ENCODE results near the gene DRD5.

GRCh38 chr4:9764155-9764696, 17.2 kb upstream of the DRD5 start:
- TF ChIP-seq, protein P1, sequence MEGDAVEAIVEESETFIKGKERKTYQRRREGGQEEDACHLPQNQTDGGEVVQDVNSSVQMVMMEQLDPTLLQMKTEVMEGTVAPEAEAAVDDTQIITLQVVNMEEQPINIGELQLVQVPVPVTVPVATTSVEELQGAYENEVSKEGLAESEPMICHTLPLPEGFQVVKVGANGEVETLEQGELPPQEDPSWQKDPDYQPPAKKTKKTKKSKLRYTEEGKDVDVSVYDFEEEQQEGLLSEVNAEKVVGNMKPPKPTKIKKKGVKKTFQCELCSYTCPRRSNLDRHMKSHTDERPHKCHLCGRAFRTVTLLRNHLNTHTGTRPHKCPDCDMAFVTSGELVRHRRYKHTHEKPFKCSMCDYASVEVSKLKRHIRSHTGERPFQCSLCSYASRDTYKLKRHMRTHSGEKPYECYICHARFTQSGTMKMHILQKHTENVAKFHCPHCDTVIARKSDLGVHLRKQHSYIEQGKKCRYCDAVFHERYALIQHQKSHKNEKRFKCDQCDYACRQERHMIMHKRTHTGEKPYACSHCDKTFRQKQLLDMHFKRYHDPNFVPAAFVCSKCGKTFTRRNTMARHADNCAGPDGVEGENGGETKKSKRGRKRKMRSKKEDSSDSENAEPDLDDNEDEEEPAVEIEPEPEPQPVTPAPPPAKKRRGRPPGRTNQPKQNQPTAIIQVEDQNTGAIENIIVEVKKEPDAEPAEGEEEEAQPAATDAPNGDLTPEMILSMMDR (IDR thresholded peaks at IDR 0.05), result no peak
- TF ChIP-seq POLR2AphosphoS5 (IDR thresholded peaks at IDR 0.05), result no peak
- no peak for TF ChIP-seq POLR2A (IDR thresholded peaks at IDR 0.05)
- TF ChIP-seq EP300 (IDR thresholded peaks at IDR 0.05), result no peak

All from stomach (tissue), 4 donors.